ENCODE results near the gene MPO.

MPO gene

DNA sequence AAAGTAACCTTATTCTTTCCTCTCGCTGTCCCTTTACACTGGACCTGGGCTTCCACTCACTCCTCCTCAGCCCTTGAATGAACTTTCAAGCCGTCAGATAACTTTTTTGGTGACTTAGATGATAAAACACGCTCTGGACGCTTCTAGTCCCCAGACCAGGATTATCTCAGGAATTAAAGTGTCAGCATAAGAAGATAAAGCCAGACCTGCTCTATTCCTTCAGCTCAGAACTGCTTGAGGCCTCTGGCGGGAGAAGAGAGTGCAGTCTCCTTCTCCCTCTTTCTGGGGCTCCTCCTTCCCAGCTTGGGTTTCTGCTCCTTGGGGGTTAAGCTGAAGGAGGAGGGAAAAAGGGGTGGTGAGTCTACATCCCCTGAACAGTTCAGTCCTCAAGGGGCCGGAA lies 35.8 kb downstream of the MPO start:
- no peak overlapping the region for H3K9ac ChIP-seq
- H3K4me1 ChIP-seq: peaks cover 8% of the 10 kb centered on the region
- H3K27me3 ChIP-seq (ENCODE audit: control insufficient read depth, insufficient read depth, low read length): no peaks in the 10 kb centered on the region
- H3K79me2 ChIP-seq: no peaks in the 10 kb centered on the region
- TF ChIP-seq, protein P1, sequence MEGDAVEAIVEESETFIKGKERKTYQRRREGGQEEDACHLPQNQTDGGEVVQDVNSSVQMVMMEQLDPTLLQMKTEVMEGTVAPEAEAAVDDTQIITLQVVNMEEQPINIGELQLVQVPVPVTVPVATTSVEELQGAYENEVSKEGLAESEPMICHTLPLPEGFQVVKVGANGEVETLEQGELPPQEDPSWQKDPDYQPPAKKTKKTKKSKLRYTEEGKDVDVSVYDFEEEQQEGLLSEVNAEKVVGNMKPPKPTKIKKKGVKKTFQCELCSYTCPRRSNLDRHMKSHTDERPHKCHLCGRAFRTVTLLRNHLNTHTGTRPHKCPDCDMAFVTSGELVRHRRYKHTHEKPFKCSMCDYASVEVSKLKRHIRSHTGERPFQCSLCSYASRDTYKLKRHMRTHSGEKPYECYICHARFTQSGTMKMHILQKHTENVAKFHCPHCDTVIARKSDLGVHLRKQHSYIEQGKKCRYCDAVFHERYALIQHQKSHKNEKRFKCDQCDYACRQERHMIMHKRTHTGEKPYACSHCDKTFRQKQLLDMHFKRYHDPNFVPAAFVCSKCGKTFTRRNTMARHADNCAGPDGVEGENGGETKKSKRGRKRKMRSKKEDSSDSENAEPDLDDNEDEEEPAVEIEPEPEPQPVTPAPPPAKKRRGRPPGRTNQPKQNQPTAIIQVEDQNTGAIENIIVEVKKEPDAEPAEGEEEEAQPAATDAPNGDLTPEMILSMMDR (IDR thresholded peaks at IDR 0.05): no peak
- H2AFZ ChIP-seq: no peak overlapping the region
- H3K4me2 ChIP-seq (ENCODE audit: low read length): no peak overlapping the region
- H3K27ac ChIP-seq: no peak overlapping the region
- H3K36me3 ChIP-seq (ENCODE audit: control insufficient read depth, insufficient read depth, low read length): no peaks in the 10 kb centered on the region
- no peaks in the 10 kb centered on the region for H3K9me3 ChIP-seq (ENCODE audit: control insufficient read depth, low read length)
- H3K4me3 ChIP-seq (ENCODE audit: low read depth, low read length): no peak overlapping the region

- Histone ChIP-seq H3K9me3 (ENCODE audit: control insufficient read depth, low read length) (no peaks in the 10 kb centered on the region), H3K27me3 (ENCODE audit: control insufficient read depth, insufficient read depth, low read length) (no peaks in the 10 kb centered on the region), H3K4me3 (ENCODE audit: low read depth, low read length) (no peak overlapping the region), H3K27ac (no peak overlapping the region), H3K36me3 (ENCODE audit: control insufficient read depth, insufficient read depth, low read length) (no peaks in the 10 kb centered on the region), H3K4me2 (ENCODE audit: low read length) (no peak overlapping the region), H3K79me2 (no peaks in the 10 kb centered on the region), H2AFZ (no peak overlapping the region), H3K9ac (no peak overlapping the region), H3K4me1 (no peaks in the 10 kb centered on the region)
- TF ChIP-seq, protein P1 (IDR thresholded peaks at IDR 0.05): no peak
These were observed 38.5 kb downstream of the MPO start for GRCh38 chr17:58242171-58242784.

DNA sequence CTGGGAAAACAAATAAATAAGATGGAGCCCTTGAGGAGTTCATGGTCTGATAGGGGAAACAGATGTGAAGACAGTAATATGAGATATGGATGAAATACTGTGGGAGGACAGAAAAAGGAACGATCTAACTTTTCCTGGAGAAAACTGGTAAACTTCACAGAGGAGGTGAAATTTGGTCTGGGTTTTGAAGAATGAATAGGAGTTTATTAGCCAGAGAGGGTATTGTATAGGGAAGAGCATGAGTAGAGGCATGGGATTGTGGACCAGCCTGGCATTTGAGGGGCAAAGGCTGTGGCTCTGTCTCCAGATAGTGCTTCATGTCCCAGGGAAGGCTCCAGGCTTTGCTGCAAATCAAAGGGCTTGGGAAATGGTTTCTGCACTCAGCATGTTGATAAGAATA lies 40.7 kb downstream of the MPO start:
- Histone ChIP-seq H3K27me3 (ENCODE audit: control insufficient read depth, insufficient read depth, low read length) (no peaks in the 10 kb centered on the region), H2AFZ (no peak overlapping the region), H3K4me1 (no peaks in the 10 kb centered on the region)

DNA sequence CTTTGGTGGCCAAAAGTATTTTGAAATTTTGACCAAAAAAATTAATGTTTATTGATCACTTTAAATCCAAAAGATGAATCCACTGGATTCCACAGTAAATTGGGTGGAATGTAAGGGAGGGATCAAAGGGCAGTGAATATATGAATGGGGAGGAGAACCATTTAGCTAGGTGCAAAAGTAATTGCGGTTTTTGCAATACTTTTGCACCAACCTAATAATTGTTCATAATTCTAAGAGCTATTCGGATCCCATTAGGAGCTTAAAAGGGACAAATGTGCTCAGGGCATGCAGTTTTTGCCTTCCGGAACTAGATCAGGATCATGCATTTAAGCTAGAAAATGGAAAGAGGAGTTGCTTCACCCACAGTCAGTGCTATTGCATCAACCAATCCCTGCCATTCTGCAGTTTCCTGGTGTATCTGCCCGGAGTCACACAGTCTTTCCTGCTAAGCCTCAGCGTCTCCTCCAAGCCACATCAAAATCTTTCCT lies 42.5 kb downstream of the MPO start, which contains the start of gene LPO:
Gene LPO (plus strand): TSS at position 438 of the 488 bp plus-strand sequence. CDS start 4,396 bp downstream, outside the sequence.
- TF ChIP-seq, protein P1 (IDR thresholded peaks at IDR 0.05): no peak
- Histone ChIP-seq H3K4me1 (no peaks in the 10 kb centered on the region), H3K27ac (no peak within 1 kb of the TSS), H3K9me3 (ENCODE audit: control insufficient read depth, low read length) (no peaks in the 10 kb centered on the region), H3K79me2 (no peaks in the 10 kb centered on the region), H3K27me3 (ENCODE audit: control insufficient read depth, insufficient read depth, low read length) (no peaks in the 10 kb centered on the region), H3K36me3 (ENCODE audit: control insufficient read depth, insufficient read depth, low read length) (no peaks in the 10 kb centered on the region), H2AFZ (no peak within 1 kb of the TSS), H3K4me2 (ENCODE audit: low read length) (no peak within 1 kb of the TSS), H3K9ac (no peak within 1 kb of the TSS), H3K4me3 (ENCODE audit: low read depth, low read length) (no peak within 1 kb of the TSS)

More for the DNA sequence above, 40.7 kb downstream of the MPO start:
- no peak overlapping the region for H3K4me3 ChIP-seq (ENCODE audit: low read depth, low read length)
- H3K4me2 ChIP-seq (ENCODE audit: low read length): no peak overlapping the region
- no peak overlapping the region for H3K9ac ChIP-seq
- no peaks in the 10 kb centered on the region for H3K9me3 ChIP-seq (ENCODE audit: control insufficient read depth, low read length)
- H3K79me2 ChIP-seq: no peaks in the 10 kb centered on the region
- H3K27ac ChIP-seq: no peak overlapping the region
- TF ChIP-seq, protein P1 (IDR thresholded peaks at IDR 0.05): no peak
- H3K36me3 ChIP-seq (ENCODE audit: control insufficient read depth, insufficient read depth, low read length): no peaks in the 10 kb centered on the region

DNA sequence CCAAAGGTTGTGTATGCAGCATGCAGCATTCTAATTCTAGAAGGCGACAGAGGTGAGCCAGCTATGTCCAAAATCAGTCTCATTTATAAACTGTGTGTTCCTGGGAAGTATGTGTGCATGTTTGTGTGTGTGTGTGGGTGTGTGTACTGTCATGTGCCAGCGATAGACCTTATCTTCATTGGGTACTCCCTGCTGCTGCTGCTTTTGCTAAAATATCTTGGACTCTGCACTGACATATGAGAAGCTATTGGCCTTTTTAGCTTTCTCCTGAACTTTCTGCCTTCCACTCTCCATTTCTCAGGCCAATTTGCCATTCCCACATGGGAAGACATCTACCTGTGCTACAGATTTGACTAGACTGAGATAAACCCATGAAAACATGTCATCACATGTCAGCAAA lies 44.3 kb downstream of the MPO start:
- H3K4me1 ChIP-seq: no peaks in the 10 kb centered on the region
- no peak overlapping the region for H3K27ac ChIP-seq
- no peaks in the 10 kb centered on the region for H3K27me3 ChIP-seq (ENCODE audit: control insufficient read depth, insufficient read depth, low read length)
- H3K36me3 ChIP-seq (ENCODE audit: control insufficient read depth, insufficient read depth, low read length): no peaks in the 10 kb centered on the region
- H3K9ac ChIP-seq: no peak overlapping the region
- H3K4me3 ChIP-seq (ENCODE audit: low read depth, low read length): no peak overlapping the region
- H3K4me2 ChIP-seq (ENCODE audit: low read length): no peak overlapping the region
- no peak overlapping the region for H2AFZ ChIP-seq
- no peaks in the 10 kb centered on the region for H3K9me3 ChIP-seq (ENCODE audit: control insufficient read depth, low read length)
- TF ChIP-seq, protein P1 (IDR thresholded peaks at IDR 0.05): no peak
- H3K79me2 ChIP-seq: no peaks in the 10 kb centered on the region
